ENCODE data around the gene B4GALNT2.
"Not testable (repeated sequence)": the region's sequence is repeated elsewhere in the genome, so short reads cannot be mapped to it uniquely, and the experiment has no call there.

- TF ChIP-seq, protein P1, sequence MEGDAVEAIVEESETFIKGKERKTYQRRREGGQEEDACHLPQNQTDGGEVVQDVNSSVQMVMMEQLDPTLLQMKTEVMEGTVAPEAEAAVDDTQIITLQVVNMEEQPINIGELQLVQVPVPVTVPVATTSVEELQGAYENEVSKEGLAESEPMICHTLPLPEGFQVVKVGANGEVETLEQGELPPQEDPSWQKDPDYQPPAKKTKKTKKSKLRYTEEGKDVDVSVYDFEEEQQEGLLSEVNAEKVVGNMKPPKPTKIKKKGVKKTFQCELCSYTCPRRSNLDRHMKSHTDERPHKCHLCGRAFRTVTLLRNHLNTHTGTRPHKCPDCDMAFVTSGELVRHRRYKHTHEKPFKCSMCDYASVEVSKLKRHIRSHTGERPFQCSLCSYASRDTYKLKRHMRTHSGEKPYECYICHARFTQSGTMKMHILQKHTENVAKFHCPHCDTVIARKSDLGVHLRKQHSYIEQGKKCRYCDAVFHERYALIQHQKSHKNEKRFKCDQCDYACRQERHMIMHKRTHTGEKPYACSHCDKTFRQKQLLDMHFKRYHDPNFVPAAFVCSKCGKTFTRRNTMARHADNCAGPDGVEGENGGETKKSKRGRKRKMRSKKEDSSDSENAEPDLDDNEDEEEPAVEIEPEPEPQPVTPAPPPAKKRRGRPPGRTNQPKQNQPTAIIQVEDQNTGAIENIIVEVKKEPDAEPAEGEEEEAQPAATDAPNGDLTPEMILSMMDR (IDR thresholded peaks at IDR 0.05; ENCODE audit: low read depth, low read length): not testable (repeated sequence)
- not testable (repeated sequence) for TF ChIP-seq POLR2A (IDR thresholded peaks at IDR 0.05; ENCODE audit: extremely low read depth, insufficient read length); MYC (IDR thresholded peaks at IDR 0.05; ENCODE audit: low read depth, low read length)
- TF ChIP-seq, protein P2, sequence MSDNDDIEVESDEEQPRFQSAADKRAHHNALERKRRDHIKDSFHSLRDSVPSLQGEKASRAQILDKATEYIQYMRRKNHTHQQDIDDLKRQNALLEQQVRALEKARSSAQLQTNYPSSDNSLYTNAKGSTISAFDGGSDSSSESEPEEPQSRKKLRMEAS (IDR thresholded peaks at IDR 0.05; ENCODE audit: low read depth, low read length): not testable (repeated sequence)
These were observed 13.1 kb downstream of the B4GALNT2 start for GRCh38 chr17:49145654-49146053.
